Kidney (tissue), 14 donors: ENCODE results near the gene SNTG2. TPM values are rescaled to one million over a fixed set of nuclear protein-coding genes. Genes with fewer than 3 reads are reported as not detected.

Source experiments
- DNase-seq, 5 donors: peaks; one replicate each; pipeline ENCODE4 v3.0.0-alpha.2; 2013 to 2020
- FAIRE-seq: peaks from 2 replicates; lab custom pipeline; 2012; peaks lifted over from hg19 to GRCh38; lab: Jason Lieb, UNC
- H3K27ac ChIP-seq, 2 donors: one replicate each; pipeline ENCODE4 v1.7.0; 2013; ENCODE audit warnings: low read depth in 2 of 2, low read length in 2 of 2, inconsistent platforms in 1 of 2
- H3K27me3 ChIP-seq: one replicate; pipeline ENCODE4 v1.7.1; 2013; ENCODE audit warnings: low read length, inconsistent platforms; ENCODE audit not compliant: control insufficient read depth, insufficient read depth
- H3K36me3 ChIP-seq, 3 donors: one replicate each; pipeline versions ENCODE4 v1.7.0 to v1.7.1; 2013; ENCODE audit warnings: low read length in 3 of 3, control low read depth in 1 of 3, inconsistent platforms in 1 of 3; ENCODE audit not compliant: insufficient read depth in 3 of 3, control insufficient read depth in 2 of 3
- H3K4me1 ChIP-seq, 3 donors: one replicate each; pipeline versions ENCODE4 v1.7.0 to v1.7.1; 2013; ENCODE audit warnings: low read length in 3 of 3, inconsistent platforms in 1 of 3, low read depth in 1 of 3; ENCODE audit not compliant: control insufficient read depth in 2 of 3, insufficient read depth in 2 of 3
- H3K4me3 ChIP-seq, 3 donors: one replicate each; pipeline versions ENCODE4 v1.7.0 to v1.8.1; 2013; ENCODE audit warnings: low read length in 3 of 3, control low read depth in 1 of 3, inconsistent platforms in 1 of 3
- H3K9ac ChIP-seq, 3 donors: one replicate each; pipeline versions ENCODE4 v1.7.0 to v1.7.1; 2013; ENCODE audit warnings: low read length in 3 of 3, control low read depth in 1 of 3, inconsistent platforms in 1 of 3
- H3K9me3 ChIP-seq, 3 donors: one replicate each; pipeline versions ENCODE4 v1.7.0 to v1.7.1; 2013; ENCODE audit warnings: low read length in 3 of 3, control low read depth in 1 of 3, inconsistent platforms in 1 of 3; ENCODE audit not compliant: control insufficient read depth in 2 of 3, insufficient read depth in 1 of 3
- CTCF ChIP-seq: IDR thresholded peaks from 3 replicates; pipeline ENCODE4 v1.5.1; 2012; ENCODE audit warnings: mild to moderate bottlenecking, moderate library complexity, borderline replicate concordance; ENCODE audit not compliant: insufficient read depth; ENCODE audit errors: extremely low read depth
- intact Hi-C: fragments of 100-400 bp; cut with DNase I; formaldehyde crosslinking; loops from one replicate; pipeline ENCODE4 v1.11.1; 2022
- polyA plus RNA-seq: library from polyadenylated mRNA; stranded (reverse); fragments of 350-450 nt; fragmentation: Illumina TruSeq; extraction: RNeasy Lipid Tissue Mini Kit (QIAGEN cat#74804); gene quantifications from one replicate; pipeline ENCODE4 v1.2.3, GENCODE V29; 2014; ENCODE audit warnings: low read depth, low replicate concordance; ENCODE audit not compliant: insufficient read depth
- total RNA-seq: library from RNA; stranded (reverse); fragmentation: NEBNext Ultra II Directional; extraction: Animal tissue kit (Norgen Biotek cat#: 25700); gene quantifications from one replicate; pipeline ENCODE4 v1.2.1, GENCODE V29; 2021
- donor health status: control.
- donor health status: control.
- donor health status: control.
- donor health status: control.
- donor health status: control.
- donor health status: DM: yes; HTN: yes; CAD: no.
- donor health status: Normal renal cell carcinoma (clear cell type).

Gene SNTG2
- total and polyA plus RNA-seq, 2 donors from 2014 or later: 2.2 TPM; not detected in 1

- no peak for TF ChIP-seq CTCF
- no peak for FAIRE-seq
Measured at GRCh38 chr2:1016500-1016899, 65.9 kb downstream of the SNTG2 start.

GRCh38 chr2:1017827-1018226 lies 67.2 kb downstream of the SNTG2 start:
- DNase-seq (no peak), FAIRE-seq (no peak)
- intact Hi-C loops: no loop called here
- Histone ChIP-seq H3K4me3 (no peak overlapping the region), H3K27me3 (no peaks in the 10 kb centered on the region), H3K27ac (no peak overlapping the region), H3K36me3 (no peaks in the 10 kb centered on the region), H3K9ac (no peak overlapping the region), H3K9me3 (no peaks in the 10 kb centered on the region), H3K4me1 (no peaks in the 10 kb centered on the region)
- TF ChIP-seq CTCF: no peak

More at GRCh38 chr2:1016500-1016899, 65.9 kb downstream of the SNTG2 start:
- H3K27me3 ChIP-seq: no peaks in the 10 kb centered on the region
- H3K4me1 ChIP-seq: no peaks in the 10 kb centered on the region
- intact Hi-C loops: no loop called here
- H3K9ac ChIP-seq: no peak overlapping the region
- DNase-seq: no peak
- H3K4me3 ChIP-seq: no peak overlapping the region
- H3K27ac ChIP-seq: no peak overlapping the region
- H3K36me3 ChIP-seq: no peaks in the 10 kb centered on the region
- H3K9me3 ChIP-seq: no peaks in the 10 kb centered on the region

GRCh38 chr2:1020206-1020605 lies 69.6 kb downstream of the SNTG2 start:
- Histone ChIP-seq H3K27me3 (no peaks in the 10 kb centered on the region), H3K4me1 (no peaks in the 10 kb centered on the region), H3K9ac (no peak overlapping the region), H3K9me3 (no peaks in the 10 kb centered on the region), H3K4me3 (no peak overlapping the region), H3K27ac (no peak overlapping the region), H3K36me3 (no peaks in the 10 kb centered on the region)
- intact Hi-C loops: no loop called here
- TF ChIP-seq CTCF: no peak
- DNase-seq: no peak
- FAIRE-seq: no peak

GRCh38 chr2:1022178-1022577 lies 71.5 kb downstream of the SNTG2 start:
- Histone ChIP-seq H3K9me3 (no peaks in the 10 kb centered on the region), H3K4me3 (no peak overlapping the region), H3K27me3 (no peaks in the 10 kb centered on the region), H3K27ac (no peak overlapping the region), H3K36me3 (no peaks in the 10 kb centered on the region), H3K4me1 (no peaks in the 10 kb centered on the region), H3K9ac (no peak overlapping the region)
- no peak for TF ChIP-seq CTCF
- intact Hi-C loops: no loop called here
- DNase-seq: no peak
- no peak for FAIRE-seq
